Activated naive CD4-positive, alpha-beta T cell treated with Interleukin-2 at 50 U/mL for 16 hours (primary cell): ENCODE results near the gene C1orf159.
A peak's percentile ranks its signal among the peaks of the same experiment; 100 is the strongest.
"Not testable (repeated sequence)": the region's sequence is repeated elsewhere in the genome, so short reads cannot be mapped to it uniquely, and the experiment has no call there.

Source experiments
- DNase-seq: peaks from one replicate; pipeline ENCODE4 v3.0.0-alpha.2; 2020

The C1orf159 gene

GRCh38 chr1:1116701-1117468, 996 bp upstream of the C1orf159 start:
- peak; percentile 47 for DNase-seq

- DNase-seq: no peak
Measured at GRCh38 chr1:1115136-1115785, 628 bp downstream of the C1orf159 start.

DNA sequence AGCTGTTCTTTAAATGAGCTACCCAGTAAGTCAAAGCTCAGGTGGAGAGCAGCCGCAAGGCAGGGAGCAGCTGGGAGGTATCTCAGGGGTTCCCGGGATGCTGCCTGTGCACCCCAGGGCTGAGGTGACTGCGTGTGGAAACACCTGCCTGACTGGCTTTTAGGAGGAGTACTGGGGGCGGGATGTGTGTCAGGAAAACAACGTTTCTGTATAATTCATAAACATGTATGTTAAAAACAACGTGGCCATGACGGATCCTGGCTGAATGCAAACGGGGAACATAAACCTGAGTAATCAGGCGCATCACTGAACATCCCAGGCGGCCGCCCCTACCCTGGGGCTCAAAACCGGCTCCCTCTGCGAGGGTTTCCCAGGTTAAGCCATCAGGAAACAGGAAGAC, 1.5 kb downstream of the C1orf159 start:
- DNase-seq: no peak

GRCh38 chr1:1112237-1112985, 3.5 kb downstream of the C1orf159 start:
- DNase-seq: no peak

DNA sequence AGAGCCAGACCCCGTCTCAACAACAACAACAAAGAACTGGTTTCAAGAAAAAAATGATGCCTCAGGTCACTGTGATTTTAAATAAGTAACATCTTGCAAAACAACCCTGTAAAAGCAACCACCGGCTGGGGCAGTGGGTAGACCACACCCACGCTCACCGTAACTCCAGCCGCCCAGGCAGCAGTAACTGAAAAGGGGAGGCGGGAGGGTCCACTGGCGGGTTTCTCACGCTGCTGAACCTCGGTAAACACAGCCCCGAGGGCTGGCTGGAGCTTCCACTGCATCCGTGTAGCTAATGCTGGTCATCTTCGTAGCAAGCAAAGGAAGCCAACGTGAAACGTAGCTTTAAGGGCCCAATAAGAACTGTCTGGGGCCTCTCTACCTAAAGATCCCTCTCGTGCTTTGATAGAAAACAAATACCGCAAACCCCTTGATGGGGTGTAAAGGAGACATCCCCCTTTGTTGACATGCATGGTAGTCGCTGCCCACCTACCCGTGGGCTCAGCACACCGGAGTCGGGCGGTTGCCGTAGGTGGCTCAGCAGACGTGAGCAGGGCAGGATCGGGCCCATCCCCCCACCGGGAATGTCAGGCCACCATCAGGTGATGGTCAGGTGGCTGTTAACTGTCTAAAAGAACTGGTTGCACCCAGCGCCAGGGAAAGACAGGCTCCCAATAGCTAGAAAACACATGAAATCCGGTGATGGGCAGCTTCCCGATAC, 4.2 kb downstream of the C1orf159 start:
- DNase-seq: no peak

DNA sequence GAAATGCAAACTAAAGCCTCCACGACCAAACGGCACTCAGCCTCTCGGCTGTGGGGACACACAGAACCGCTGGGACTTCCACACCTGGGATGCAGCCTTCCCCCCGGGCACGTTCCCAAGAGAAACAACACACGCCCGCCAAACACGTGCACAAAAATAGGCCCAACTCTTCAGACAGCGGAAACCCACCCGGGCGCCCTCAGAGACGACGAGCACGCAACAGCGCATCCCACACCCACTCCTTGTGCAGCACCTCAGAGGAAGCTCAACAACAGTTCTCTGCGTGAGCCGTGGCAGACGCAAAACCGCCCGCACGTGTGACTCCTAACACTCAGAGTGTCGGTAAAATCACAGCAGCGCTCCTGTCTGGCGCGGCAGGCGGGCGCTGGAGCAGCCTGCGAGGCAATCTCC, 5.3 kb downstream of the C1orf159 start:
- no peak for DNase-seq

- no peak for DNase-seq
Measured at GRCh38 chr1:1109743-1110142, 6.1 kb downstream of the C1orf159 start.

DNA sequence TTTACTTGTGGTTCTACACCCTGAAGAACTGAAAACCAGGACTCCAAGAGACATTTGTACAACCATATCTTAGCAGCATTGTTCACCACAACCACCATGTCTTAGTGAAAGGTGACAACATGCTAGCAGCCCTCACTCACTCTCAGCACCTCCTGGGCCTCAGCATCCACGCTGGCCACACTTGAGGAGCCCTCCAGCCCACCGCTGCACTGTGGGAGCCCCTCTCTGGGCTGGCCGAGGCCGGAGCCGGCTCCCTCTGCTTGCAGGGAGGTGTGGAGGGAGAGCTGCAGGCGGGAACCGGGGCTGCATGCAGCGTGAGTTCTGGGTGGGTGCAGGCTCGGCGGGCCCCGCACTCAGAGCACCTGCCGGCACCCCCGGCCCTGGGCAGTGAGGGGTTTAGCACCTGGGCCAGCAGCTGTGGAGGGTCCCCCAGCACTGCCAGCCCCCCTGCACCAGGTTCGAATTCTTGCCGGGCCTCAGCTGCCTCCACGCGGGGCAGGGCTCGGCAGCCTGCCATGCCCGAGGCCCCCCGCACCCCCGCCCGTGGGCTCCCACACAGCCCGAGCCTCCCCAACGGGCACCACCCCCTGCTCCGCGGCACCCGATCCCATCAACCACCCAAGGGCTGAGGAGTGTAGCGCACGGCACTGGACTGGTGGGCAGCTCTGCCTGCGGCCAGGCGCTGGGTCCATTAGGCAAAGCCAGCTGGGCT, 9.2 kb downstream of the C1orf159 start:
- DNase-seq: no peak

- not testable (repeated sequence) for DNase-seq
Measured at GRCh38 chr1:1104152-1104551, 11.7 kb downstream of the C1orf159 start.

DNA sequence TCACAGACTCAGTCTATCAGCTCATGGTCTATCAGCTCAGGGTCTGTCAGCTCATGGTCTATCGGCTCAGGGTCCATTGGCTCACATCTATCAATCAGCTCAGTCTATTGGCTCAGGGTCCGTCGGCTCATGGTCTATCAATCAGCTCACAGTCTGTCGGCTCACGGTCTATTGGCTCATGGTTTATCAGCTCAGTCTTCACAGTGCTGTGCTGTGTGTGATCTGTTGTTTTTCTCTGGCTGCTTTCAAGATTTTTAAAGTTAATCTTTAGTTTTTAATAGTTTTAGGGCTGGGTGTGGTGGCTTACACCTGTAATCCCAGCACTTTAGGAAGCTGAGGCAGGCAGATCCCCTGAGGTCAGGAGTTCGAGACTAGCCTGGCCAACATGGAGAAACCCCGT, 14.4 kb downstream of the C1orf159 start:
- DNase-seq: no peak

GRCh38 chr1:1100296-1100695, 15.6 kb downstream of the C1orf159 start:
- no peak for DNase-seq

- DNase-seq: no peak
Measured at GRCh38 chr1:1099506-1100183, 16.2 kb downstream of the C1orf159 start.

DNA sequence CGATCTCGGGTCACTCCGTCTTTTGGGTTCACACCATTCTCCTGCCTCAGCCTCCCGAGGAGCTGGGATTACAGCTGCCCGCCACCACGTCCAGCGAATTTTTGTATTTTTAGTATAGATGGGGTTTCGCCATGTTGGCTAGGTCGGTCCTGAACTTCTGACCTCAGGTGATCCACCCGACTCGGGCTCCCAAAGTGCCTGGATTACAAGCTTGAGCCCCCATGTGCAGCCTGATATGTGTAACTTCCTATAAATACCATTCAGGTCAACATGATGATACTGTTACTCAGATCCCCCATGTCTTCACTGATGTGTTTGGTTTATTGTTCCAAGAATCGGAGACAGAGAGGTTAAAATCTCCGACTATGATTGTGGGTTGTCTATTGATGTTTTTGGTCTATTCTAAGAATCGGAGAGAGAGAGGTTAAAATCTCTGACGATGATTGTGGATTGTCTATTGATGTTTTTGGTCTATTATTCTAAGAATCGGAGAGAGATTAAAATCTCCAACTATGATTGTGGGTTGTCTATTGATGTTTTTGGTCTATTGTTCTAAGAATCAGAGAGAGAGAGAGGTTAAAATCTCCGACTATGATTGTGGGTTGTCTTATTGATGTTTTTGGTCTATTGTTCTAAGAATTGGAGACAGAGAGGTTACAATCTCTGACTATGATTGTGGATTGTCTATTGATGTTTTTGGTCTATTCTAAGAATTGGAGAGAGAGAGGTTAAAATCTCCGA, 17.0 kb downstream of the C1orf159 start:
- no peak for DNase-seq

GRCh38 chr1:1096136-1096535, 19.8 kb downstream of the C1orf159 start:
- DNase-seq: not testable (repeated sequence)

- no peak for DNase-seq
Measured at GRCh38 chr1:1094981-1095380, 20.9 kb downstream of the C1orf159 start.

GRCh38 chr1:1093610-1093943, 22.3 kb downstream of the C1orf159 start:
- no peak for DNase-seq

DNA sequence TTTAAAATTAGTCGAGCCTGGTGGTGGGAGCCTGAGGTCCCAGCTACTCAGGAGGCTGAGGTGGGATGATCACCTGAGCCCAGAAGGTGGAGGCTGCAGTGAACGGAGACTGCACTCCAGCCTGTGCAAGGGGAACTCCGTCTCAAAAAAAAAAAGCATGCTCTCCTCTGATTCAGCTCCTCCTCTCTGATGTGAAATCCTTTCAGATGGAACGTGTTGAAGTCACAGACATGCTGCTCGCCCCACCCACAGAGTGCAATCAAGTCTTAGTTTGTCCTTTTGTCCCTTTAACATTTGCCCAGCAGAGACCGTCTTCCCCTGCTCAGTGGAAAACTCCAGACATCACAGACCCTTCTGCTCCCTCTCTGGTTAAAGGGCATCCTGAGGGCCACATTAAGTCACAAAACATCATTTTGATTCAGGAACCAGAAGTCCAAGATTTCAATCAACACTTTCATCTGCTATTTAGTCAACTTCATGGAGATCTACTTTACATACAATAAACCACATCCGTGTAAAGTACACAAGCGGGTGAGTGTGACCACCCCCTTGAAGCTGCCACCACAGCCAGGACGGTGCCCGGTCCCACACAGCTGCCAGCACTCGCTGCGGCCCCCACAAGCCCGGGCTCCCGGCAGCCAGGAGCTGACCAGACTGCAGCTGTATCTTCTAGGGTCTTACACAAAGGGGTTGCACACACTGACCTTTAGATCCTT, 22.8 kb downstream of the C1orf159 start:
- no peak for DNase-seq

DNA sequence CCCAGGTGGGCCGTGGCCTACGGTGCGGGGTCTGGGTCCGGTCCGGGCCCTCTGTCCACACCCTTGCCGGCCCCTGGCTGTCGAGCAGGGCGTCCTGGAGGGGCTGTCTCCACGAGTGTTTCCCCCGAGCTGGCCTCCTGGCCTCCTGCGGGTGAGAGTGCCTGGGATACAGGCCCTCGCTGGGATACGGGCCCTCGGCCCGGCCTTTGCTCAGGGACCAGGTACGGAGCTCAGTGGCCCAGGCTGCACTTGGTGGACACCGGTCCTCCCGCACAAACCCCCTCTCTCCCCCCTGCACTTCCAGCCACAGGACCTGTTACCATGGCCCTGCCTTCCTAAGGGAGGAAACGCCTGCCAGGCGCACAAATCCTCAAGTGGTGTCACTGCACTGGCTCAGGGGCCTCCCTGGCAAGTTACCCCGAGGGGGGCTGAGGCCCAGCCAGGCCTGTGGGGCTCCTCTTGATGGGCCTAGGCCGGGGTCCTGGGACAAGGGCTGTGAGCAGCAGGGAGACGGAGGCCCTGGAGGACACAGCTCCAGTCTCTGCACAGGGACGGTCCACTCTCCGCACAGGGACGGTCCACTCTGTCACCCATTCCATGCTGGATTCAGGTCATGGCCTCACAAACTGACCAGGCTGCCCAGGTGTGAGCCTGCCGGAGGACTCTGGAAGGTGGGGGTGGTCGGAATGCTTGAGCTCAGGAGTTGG, 23.6 kb downstream of the C1orf159 start:
- DNase-seq: no peak

GRCh38 chr1:1091344-1092148, 24.3 kb downstream of the C1orf159 start:
- no peak for DNase-seq
